OCI-LY1 (cell line): ENCODE results near the gene LPAR5.

Source experiments
- EZH2 ChIP-seq: fragments of 200-600 bp; sonication (generic), shearing (Covaris generic); IDR thresholded peaks from 2 replicates; pipeline ENCODE4 v1.8.0; 2017; ENCODE audit warnings: borderline replicate concordance, mixed run types, mild to moderate bottlenecking, antibody characterized with exemption, low read length, moderate library complexity, mixed read lengths
- TF ChIP-seq, protein P1 (sequence below): fragments of 200-600 bp; sonication (generic), shearing (Covaris generic); IDR thresholded peaks from 2 replicates; pipeline ENCODE4 v1.5.1; 2017; ENCODE audit warnings: mild to moderate bottlenecking, antibody characterized with exemption, low read length, moderate library complexity, mixed read lengths

DNA sequence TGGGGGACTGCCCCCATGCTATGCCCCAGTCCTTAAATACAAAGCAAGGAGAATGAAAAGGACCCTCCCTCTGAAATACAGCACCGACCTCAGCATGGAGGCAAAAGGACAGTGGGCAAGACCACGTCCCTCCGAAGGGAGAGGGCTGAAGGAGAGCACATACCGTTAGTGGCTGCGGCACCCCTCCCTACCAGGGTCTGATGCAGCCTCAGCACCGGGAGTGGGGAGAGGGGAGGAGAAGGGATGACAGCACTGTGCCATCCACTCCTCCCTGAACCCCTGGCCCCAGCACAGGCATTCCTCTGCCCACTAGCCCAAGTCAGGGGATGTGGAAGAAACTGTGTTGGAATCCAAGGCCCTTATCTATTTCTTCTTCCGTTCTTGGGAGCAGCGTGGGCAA lies 15.1 kb upstream of the LPAR5 start:
- TF ChIP-seq, protein P1, sequence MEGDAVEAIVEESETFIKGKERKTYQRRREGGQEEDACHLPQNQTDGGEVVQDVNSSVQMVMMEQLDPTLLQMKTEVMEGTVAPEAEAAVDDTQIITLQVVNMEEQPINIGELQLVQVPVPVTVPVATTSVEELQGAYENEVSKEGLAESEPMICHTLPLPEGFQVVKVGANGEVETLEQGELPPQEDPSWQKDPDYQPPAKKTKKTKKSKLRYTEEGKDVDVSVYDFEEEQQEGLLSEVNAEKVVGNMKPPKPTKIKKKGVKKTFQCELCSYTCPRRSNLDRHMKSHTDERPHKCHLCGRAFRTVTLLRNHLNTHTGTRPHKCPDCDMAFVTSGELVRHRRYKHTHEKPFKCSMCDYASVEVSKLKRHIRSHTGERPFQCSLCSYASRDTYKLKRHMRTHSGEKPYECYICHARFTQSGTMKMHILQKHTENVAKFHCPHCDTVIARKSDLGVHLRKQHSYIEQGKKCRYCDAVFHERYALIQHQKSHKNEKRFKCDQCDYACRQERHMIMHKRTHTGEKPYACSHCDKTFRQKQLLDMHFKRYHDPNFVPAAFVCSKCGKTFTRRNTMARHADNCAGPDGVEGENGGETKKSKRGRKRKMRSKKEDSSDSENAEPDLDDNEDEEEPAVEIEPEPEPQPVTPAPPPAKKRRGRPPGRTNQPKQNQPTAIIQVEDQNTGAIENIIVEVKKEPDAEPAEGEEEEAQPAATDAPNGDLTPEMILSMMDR = no peak
- no peak for TF ChIP-seq EZH2
